Transverse colon (tissue), 4 donors: ENCODE measurements around the gene TAS2R46. TPM values are rescaled to one million over a fixed set of nuclear protein-coding genes. Genes with fewer than 3 reads are reported as not detected.

ENCODE experiments used
- DNase-seq: peaks from one replicate; pipeline ENCODE4 v3.0.0-alpha.2; 2019
- H3K27ac ChIP-seq, 4 donors: fragments of 200-600 bp; sonication (generic); 2 replicates each; pipeline ENCODE4 v1.5.1; 2016 to 2018; ENCODE audit warnings: inconsistent platforms in 4 of 4
- H3K27me3 ChIP-seq: fragments of 200-600 bp; sonication (generic); 2 replicates; pipeline ENCODE4 v1.5.1; 2017; ENCODE audit warnings: inconsistent platforms
- H3K36me3 ChIP-seq, 4 donors: fragments of 200-600 bp; sonication (generic); 2 replicates each; pipeline ENCODE4 v1.5.1; 2017 to 2019; ENCODE audit warnings: inconsistent platforms in 4 of 4
- H3K4me1 ChIP-seq, 4 donors: fragments of 200-600 bp; sonication (generic); 2 replicates each; pipeline ENCODE4 v1.5.1; 2017 to 2020; ENCODE audit warnings: inconsistent platforms in 4 of 4
- H3K4me3 ChIP-seq, 4 donors: fragments of 200-600 bp; sonication (generic); 1 replicate in 1 of 4; 2 replicates in 3 of 4; pipeline versions ENCODE4 v1.5.1 to v1.6.1; 2017 to 2019; ENCODE audit warnings: inconsistent platforms in 4 of 4
- H3K9me3 ChIP-seq, 2 donors: fragments of 200-600 bp; sonication (generic); 2 replicates each; pipeline ENCODE4 v1.5.1; 2017 to 2019; ENCODE audit warnings: inconsistent platforms in 2 of 2
- CTCF ChIP-seq, 5 experiments: fragments of 200-600 bp in 3 of 5; fragments of 450-650 bp in 2 of 5; sonication (generic) in 3 of 5; IDR thresholded peaks; 1 replicate in 2 of 5; 2 replicates in 3 of 5; pipeline ENCODE4 v1.5.1; 2016 to 2017; ENCODE audit warnings: antibody characterized with exemption in 5 of 5, inconsistent platforms in 3 of 5, mild to moderate bottlenecking in 2 of 5, moderate library complexity in 1 of 5
- EP300 ChIP-seq: sonication (generic); formaldehyde crosslinking; IDR thresholded peaks from one replicate; pipeline ENCODE4 v1.6.1; 2017; ENCODE audit warnings: antibody characterized with exemption, low read depth
- POLR2A ChIP-seq: fragments of 450-650 bp; IDR thresholded peaks from one replicate; pipeline ENCODE4 v1.6.1; 2016; ENCODE audit warnings: antibody characterized with exemption, mild to moderate bottlenecking, moderate library complexity
- POLR2AphosphoS5 ChIP-seq, 3 donors: sonication (generic); formaldehyde crosslinking; IDR thresholded peaks; one replicate each; pipeline ENCODE4 v1.6.1; 2016; ENCODE audit warnings: antibody characterized with exemption in 3 of 3
- WGBS, 2 donors: methylation state at CpG; one replicate each; pipeline ENCODE4 v1.1.5; 2018; ENCODE audit warnings: low coverage in 1 of 2; 5-methylcytosine and 5-hydroxymethylcytosine counted together
- in situ Hi-C, 4 donors: fragments of 200-750 bp; cut with MboI; loops; one replicate each; pipeline versions ENCODE4 v1.15.0 to v1.15.1; 2017; ENCODE audit warnings: low sequenced_read_pairs in 3 of 4, low pct_ligation_motif_present in 1 of 4, low pct_unique_long_range_greater_than_20kb in 1 of 4
- intact Hi-C: fragments of 100-400 bp; cut with DNase I; formaldehyde crosslinking; loops from one replicate; pipeline ENCODE4 v1.15.1; 2023; ENCODE audit warnings: low total_unique reads
- total RNA-seq, 4 donors: library from RNA; depleted of rRNA; stranded (reverse); fragments of >200 nt; gene quantifications; one replicate each; pipeline ENCODE4 v1.1.0, GENCODE V29; 2016

Gene TAS2R46
- total RNA-seq, 4 donors from 2014 or later = 2.4 to 3.8 TPM; not detected in 2

GRCh38 chr12:11081987-11082386, 19.9 kb upstream of the TAS2R46 start:
- DNase-seq = no peak
- Histone ChIP-seq H3K9me3 (peaks cover 0 to 10% of the 10 kb centered on the region in 2 donors), H3K4me3 (no peak overlapping the region), H3K27me3 (no peaks in the 10 kb centered on the region), H3K4me1 (no peaks in the 10 kb centered on the region), H3K36me3 (no peaks in the 10 kb centered on the region), H3K27ac (no peak overlapping the region)
- WGBS, 2 donors = 98% methylated on average over 2 of the region's 2 CpGs; no CpG with 5 or more reads in 1 of the 2 donors
- intact Hi-C loops (no loop called here), in situ Hi-C loops (loop anchor here in 1 of 4 donors (5.0 kb wide), 1 partner anchor 45 kb away; no protein-coding TSS in a partner anchor)
- TF ChIP-seq POLR2AphosphoS5 (IDR thresholded peaks at IDR 0.05) (no peak), POLR2A (no peak), EP300 (no peak), CTCF (IDR thresholded peaks at IDR 0.05) (no peak)

- Histone ChIP-seq H3K27ac (no peak overlapping the region), H3K4me1 (no peaks in the 10 kb centered on the region), H3K36me3 (no peaks in the 10 kb centered on the region), H3K9me3 (peaks cover 0 to 10% of the 10 kb centered on the region in 2 donors), H3K4me3 (no peak overlapping the region), H3K27me3 (no peaks in the 10 kb centered on the region)
- no peak for DNase-seq
- TF ChIP-seq CTCF (IDR thresholded peaks at IDR 0.05) = no peak
- TF ChIP-seq EP300 = no peak
- TF ChIP-seq POLR2AphosphoS5 (IDR thresholded peaks at IDR 0.05) = no peak
- TF ChIP-seq POLR2A = no peak
- in situ Hi-C loops = no loop called here
- WGBS, 2 donors = 83 to 84% methylated on average over 1 of the region's 1 CpG
- intact Hi-C loops = no loop called here
Measured at GRCh38 chr12:11078246-11078645, 16.2 kb upstream of the TAS2R46 start.

GRCh38 chr12:11075642-11076041, 13.5 kb upstream of the TAS2R46 start:
- Histone ChIP-seq H3K27ac (no peak overlapping the region), H3K27me3 (no peaks in the 10 kb centered on the region), H3K4me1 (peaks cover 0 to 11% (median 4%) of the 10 kb centered on the region in 4 donors), H3K9me3 (peaks cover 0 to under 1% of the 10 kb centered on the region in 2 donors), H3K4me3 (no peak overlapping the region), H3K36me3 (no peaks in the 10 kb centered on the region)
- in situ Hi-C loops = no loop called here
- intact Hi-C loops = no loop called here
- no peak for DNase-seq
- WGBS, 2 donors = 57 to 71% methylated on average over 3 of the region's 3 CpGs
- no peak for TF ChIP-seq POLR2AphosphoS5 (IDR thresholded peaks at IDR 0.05)
- TF ChIP-seq EP300 = no peak
- TF ChIP-seq CTCF (IDR thresholded peaks at IDR 0.05) = no peak
- no peak for TF ChIP-seq POLR2A

- in situ Hi-C loops = loop anchor here in 3 of 4 donors (5.0 kb wide), 1 partner anchor 54 kb away; no protein-coding TSS in a partner anchor
- no peak for DNase-seq
- WGBS, 2 donors = 43 to 59% methylated on average over 2 to 4 of the region's 4 CpGs
Measured at GRCh38 chr12:11071414-11071813, 9.3 kb upstream of the TAS2R46 start.

More at GRCh38 chr12:11071414-11071813, 9.3 kb upstream of the TAS2R46 start:
- Histone ChIP-seq H3K4me3 (no peak overlapping the region), H3K4me1 (peaks cover 0 to 16% (median 4%) of the 10 kb centered on the region in 4 donors), H3K27me3 (no peaks in the 10 kb centered on the region), H3K36me3 (no peaks in the 10 kb centered on the region), H3K27ac (no peak overlapping the region), H3K9me3 (peaks cover 0 to 3% of the 10 kb centered on the region in 2 donors)
- intact Hi-C loops = no loop called here
- TF ChIP-seq POLR2AphosphoS5 (IDR thresholded peaks at IDR 0.05) (no peak), POLR2A (no peak), CTCF (IDR thresholded peaks at IDR 0.05) (no peak), EP300 (no peak)
